Measurements from ENCODE around the gene NSDHL. TPM values are rescaled to one million over a fixed set of nuclear protein-coding genes. Genes with fewer than 3 reads are reported as not detected.

The NSDHL gene
- total and polyA plus RNA-seq, 2 experiments from 2014 or later, result 32.4 to 34.3 TPM

- TF ChIP-seq REST (IDR thresholded peaks at IDR 0.05; ENCODE audit: unreplicated experiment), result no peak
- TF ChIP-seq, protein P1, sequence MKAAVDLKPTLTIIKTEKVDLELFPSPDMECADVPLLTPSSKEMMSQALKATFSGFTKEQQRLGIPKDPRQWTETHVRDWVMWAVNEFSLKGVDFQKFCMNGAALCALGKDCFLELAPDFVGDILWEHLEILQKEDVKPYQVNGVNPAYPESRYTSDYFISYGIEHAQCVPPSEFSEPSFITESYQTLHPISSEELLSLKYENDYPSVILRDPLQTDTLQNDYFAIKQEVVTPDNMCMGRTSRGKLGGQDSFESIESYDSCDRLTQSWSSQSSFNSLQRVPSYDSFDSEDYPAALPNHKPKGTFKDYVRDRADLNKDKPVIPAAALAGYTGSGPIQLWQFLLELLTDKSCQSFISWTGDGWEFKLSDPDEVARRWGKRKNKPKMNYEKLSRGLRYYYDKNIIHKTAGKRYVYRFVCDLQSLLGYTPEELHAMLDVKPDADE (IDR thresholded peaks at IDR 0.05), result no peak
These were observed 42.5 kb downstream of the NSDHL start (continued) for GRCh38 chrX:152873361-152873760.

DNA sequence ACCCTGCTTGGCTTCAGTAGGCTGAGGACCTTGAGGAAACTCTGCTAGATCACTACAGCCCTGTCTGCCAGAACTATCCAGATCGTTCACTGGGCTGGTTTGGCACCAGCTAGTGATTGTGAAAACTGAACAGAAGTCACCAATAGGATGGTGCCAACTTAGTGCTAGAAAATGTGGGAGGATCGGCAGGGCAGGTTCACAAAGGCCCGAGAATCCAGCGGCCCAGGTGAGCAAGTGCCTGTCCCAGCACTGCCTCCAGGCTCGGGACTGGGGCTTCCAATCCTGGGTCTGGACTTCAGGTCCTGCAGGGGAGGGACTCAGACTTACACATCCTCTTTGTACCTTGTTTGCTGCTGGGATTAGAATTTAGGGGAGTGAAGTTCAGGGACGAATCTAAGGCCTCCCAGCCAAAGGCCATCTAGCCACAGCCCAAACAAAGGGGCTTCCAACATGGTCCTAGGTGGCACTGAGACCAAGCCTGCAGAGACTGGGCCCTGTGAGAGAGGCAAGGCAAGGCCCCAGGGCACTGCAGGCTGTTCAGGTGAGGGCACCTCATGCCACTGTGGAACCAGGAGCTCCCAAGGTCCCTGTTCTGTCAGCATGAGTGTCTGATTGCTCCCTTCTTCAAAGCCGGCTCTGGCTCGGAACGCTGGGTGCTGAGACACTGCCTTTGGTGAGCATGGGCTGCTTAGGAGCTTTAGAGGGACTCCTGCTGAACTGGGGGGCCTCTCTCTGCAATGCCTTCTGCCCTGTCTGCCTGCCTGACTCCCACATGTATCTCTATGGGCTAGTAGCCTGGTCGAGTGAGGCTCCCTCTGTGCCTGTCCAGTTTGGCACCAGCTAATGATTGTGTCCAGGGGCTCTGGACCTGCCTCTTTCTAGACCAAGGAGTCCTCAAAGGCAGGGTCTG, 46.3 kb downstream of the NSDHL start:
- no peak for ATAC-seq
- H4K20me1 ChIP-seq (replicated peaks; ENCODE audit: insufficient read depth), result no peaks in the 10 kb centered on the region
- H3K36me3 ChIP-seq (ENCODE audit: insufficient read depth), result no peaks in the 10 kb centered on the region
- H3K4me3 Mint-ChIP-seq, result no peak overlapping the region
- no peak overlapping the region for H2AFZ ChIP-seq
- H3K9me2 ChIP-seq (ENCODE audit: insufficient read depth), result no peaks in the 10 kb centered on the region
- H3K27me3 Mint-ChIP-seq (ENCODE audit: insufficient read depth, low read depth, poor library complexity), result peaks cover 9% of the 10 kb centered on the region
- H3K27ac Mint-ChIP-seq, result no peak overlapping the region
- no peaks in the 10 kb centered on the region for H3K79me2 ChIP-seq (replicated peaks; ENCODE audit: insufficient read depth)
- H3K4me1 Mint-ChIP-seq, result peaks cover 5% of the 10 kb centered on the region; the same call in 2 of the 3 replicates
- no peaks in the 10 kb centered on the region for H3K27me3 ChIP-seq (ENCODE audit: insufficient read depth)
- no peak overlapping the region for H3K4me3 ChIP-seq
- no peaks in the 10 kb centered on the region for H3K4me1 ChIP-seq (ENCODE audit: insufficient read depth)
- no peaks in the 10 kb centered on the region for H3F3A ChIP-seq (replicated peaks; ENCODE audit: low read depth)
- H3K27ac ChIP-seq (ENCODE audit: low read depth), result no peak overlapping the region
- DNase-seq (ENCODE audit: low spot score), result no peak
- no peaks in the 10 kb centered on the region for H3K36me3 Mint-ChIP-seq (ENCODE audit: low read depth)
- peaks cover 7% of the 10 kb centered on the region for H3K9me3 Mint-ChIP-seq
- no peak overlapping the region for H3K4me2 ChIP-seq
- TF ChIP-seq, protein P1 (IDR thresholded peaks at IDR 0.05), result no peak
- TF ChIP-seq, protein P2, sequence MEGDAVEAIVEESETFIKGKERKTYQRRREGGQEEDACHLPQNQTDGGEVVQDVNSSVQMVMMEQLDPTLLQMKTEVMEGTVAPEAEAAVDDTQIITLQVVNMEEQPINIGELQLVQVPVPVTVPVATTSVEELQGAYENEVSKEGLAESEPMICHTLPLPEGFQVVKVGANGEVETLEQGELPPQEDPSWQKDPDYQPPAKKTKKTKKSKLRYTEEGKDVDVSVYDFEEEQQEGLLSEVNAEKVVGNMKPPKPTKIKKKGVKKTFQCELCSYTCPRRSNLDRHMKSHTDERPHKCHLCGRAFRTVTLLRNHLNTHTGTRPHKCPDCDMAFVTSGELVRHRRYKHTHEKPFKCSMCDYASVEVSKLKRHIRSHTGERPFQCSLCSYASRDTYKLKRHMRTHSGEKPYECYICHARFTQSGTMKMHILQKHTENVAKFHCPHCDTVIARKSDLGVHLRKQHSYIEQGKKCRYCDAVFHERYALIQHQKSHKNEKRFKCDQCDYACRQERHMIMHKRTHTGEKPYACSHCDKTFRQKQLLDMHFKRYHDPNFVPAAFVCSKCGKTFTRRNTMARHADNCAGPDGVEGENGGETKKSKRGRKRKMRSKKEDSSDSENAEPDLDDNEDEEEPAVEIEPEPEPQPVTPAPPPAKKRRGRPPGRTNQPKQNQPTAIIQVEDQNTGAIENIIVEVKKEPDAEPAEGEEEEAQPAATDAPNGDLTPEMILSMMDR (conservative IDR thresholded peaks at IDR 0.05; ENCODE audit: low read depth in 2 of 2), result no peak
- TF ChIP-seq CREB1 (CRISPR knock-in tag; IDR thresholded peaks at IDR 0.05; ENCODE audit: low read depth) (no peak), REST (IDR thresholded peaks at IDR 0.05; ENCODE audit: unreplicated experiment) (no peak), EZH2phosphoT487 (IDR thresholded peaks at IDR 0.05; ENCODE audit: unreplicated experiment) (no peak), ZNF331 (CRISPR knock-in tag; IDR thresholded peaks at IDR 0.05; ENCODE audit: low read depth) (no peak), STAT1 (IDR thresholded peaks at IDR 0.05; ENCODE audit: unreplicated experiment) (no peak)
